GM21786 (cell line): Measurements from ENCODE around the gene ROMO1.

Experiments
- ATAC-seq: cut with Tn5 transposase; IDR thresholded peaks from one replicate; pipeline ENCODE4 v1.9.1; 2021; ENCODE audit not compliant: unreplicated experiment

ROMO1 gene

DNA sequence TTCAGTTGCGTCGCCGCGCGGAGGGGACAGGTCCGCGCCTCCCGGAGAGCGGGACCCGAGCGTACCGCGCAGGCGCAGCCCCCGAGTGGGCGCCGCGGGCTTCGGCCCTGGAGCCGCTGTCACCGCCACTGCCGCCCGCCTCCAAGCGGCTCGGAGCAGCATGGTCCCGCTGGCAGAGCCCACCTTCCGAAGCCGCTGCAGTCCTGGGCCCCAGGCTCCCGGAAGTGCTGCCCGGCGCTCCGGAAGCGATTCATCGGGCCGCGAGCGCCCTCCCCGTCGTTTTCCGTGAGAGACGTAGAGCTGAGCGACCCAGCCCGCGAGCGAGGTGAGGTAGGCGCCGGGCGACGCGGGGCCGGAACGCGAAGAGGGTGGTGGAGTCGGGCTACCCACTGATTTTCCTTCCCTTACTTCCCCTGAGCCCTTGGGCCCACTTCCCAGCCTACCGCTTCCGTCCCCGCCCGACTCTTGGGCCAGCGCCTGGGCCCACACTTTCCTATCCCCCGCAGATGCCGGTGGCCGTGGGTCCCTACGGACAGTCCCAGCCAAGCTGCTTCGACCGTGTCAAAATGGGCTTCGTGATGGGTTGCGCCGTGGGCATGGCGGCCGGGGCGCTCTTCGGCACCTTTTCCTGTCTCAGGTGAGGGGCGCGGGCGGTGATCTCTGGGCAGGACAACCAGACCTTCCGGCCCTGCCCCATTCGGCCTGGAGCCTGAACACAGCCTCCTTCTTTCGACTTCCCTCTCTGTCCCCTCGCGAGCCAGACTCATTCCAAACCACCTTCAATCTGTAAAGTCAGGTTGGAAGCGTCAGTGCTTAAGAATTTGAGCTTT lies at the start of gene ROMO1, which contains the start of gene NFS1:
TSS of gene ROMO1 (plus strand) at position 279 of the 830 bp plus-strand sequence. CDS start at position 507, 228 bp downstream.
TSS of gene NFS1 (minus strand) at position 226 of the 830 bp plus-strand sequence. CDS start at position 162, 64 bp downstream.
- peak; percentile 79 for ATAC-seq

- ATAC-seq = no peak
These were observed 48.6 kb upstream of the ROMO1 start for GRCh38 chr20:35650632-35651031.

DNA sequence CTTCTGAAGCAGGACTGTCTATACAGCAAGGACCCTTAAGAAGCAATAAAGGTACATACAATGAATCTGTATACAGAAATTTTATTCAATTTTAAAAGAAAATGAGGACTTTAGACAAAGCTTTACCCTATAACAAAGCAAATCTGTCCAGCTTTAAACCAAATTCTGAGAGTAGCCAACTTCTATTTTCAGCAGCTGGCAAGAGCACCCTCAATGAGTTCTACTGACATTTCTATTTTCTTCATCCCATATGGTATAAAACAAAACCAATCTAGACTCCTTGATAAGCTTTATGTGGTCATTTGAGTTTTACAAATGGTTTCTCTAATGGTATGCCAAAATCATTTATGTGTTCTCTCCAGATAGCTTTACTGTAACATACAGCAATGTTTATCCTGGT lies 47.2 kb upstream of the ROMO1 start:
- no peak for ATAC-seq

GRCh38 chr20:35652641-35653429 lies 46.4 kb upstream of the ROMO1 start:
- no peak for ATAC-seq

DNA sequence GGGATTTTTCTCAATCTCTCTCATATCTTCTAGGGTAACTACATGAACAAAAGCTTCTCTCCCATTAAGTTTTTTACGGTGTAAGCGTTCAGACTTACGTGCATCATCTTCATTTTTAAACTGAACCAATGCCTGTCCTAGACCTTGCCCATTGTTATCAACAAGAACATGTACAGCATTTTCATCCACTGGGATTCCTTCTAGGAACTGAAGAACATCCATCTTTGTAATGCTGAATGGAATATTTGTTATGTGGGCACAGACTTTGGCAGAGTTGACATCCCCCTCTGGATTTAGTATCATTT lies 45.8 kb upstream of the ROMO1 start:
- no peak for ATAC-seq

DNA sequence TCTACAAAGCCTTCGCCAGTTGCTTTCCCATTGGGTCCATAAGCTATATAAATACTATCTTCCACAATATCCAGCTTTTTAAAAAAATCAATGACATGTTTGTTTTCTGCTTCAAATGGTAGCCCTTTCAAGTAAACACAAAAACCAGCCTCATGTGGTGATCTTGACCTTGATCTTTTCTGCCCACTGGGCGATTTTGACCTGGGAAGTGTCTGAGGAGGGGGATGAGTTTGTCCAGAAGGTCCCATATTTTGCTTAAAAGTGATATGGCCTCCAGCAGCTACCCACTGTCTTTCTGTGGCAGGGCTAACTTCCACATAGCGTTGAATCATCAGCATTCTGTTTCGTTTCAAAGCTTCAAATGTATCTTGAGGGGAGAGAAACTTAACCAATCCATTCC lies 45.3 kb upstream of the ROMO1 start:
- no peak for ATAC-seq

DNA sequence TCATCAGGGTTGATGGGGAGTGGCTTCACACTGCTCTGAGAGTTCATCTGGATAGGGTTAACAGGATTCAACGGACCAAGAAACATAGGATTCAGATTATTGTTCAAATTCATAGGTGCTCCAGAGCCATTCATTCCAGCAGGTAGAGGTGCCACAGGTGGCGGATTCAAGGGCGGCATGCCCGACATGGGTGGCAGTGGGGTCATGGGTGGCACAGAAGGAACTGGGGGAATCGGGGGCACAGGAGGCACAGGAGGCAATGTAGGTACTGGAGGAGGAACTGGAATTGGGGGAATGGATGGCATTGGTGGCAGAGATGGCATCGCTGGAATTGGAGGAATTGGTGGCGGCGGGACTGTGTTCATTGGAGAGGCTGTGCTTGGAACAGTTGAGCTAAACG lies 44.8 kb upstream of the ROMO1 start:
- no peak for ATAC-seq

- no peak for ATAC-seq
These were observed 41.9 kb upstream of the ROMO1 start for GRCh38 chr20:35657271-35657670.

GRCh38 chr20:35660122-35660937 lies 38.9 kb upstream of the ROMO1 start:
- no peak for ATAC-seq

GRCh38 chr20:35661053-35661452 lies 38.2 kb upstream of the ROMO1 start:
- no peak for ATAC-seq

GRCh38 chr20:35661908-35662307 lies 37.3 kb upstream of the ROMO1 start:
- ATAC-seq = no peak

- no peak for ATAC-seq
These were observed 36.7 kb upstream of the ROMO1 start for GRCh38 chr20:35662551-35662950.

GRCh38 chr20:35663516-35664465 lies 35.4 kb upstream of the ROMO1 start:
- ATAC-seq = peak; percentile 19

- peak; percentile 77 for ATAC-seq
These were observed 34.6 kb upstream of the ROMO1 start, which contains the start of the genes CPNE1 and RBM12 for GRCh38 chr20:35664466-35665206. Gene CPNE1, minus strand, starts transcription at chr20:35664900. Its CDS starts 31,977 bp downstream, at chr20:35632923. Gene RBM12, minus strand, starts transcription at chr20:35664900. Its CDS starts 9,578 bp downstream, at chr20:35655322.

DNA sequence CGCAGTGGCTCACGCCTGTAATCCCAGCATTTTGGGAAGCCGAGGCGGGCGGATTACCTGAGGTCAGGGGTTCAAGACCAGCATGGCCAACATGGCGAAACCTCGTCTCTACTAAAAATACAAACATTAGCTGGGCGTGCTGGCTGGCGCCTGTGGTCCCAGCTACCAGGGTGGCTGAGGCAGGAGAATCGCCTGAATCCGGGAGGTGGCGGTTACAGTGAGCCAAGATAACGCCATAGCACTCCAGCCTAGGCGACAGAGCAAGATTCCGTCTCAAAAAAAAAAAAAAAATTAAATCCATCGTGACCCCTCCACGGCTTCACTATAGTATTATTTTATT lies 33.3 kb upstream of the ROMO1 start:
- no peak for ATAC-seq

- no peak for ATAC-seq
These were observed 30.0 kb upstream of the ROMO1 start for GRCh38 chr20:35669221-35669620.

DNA sequence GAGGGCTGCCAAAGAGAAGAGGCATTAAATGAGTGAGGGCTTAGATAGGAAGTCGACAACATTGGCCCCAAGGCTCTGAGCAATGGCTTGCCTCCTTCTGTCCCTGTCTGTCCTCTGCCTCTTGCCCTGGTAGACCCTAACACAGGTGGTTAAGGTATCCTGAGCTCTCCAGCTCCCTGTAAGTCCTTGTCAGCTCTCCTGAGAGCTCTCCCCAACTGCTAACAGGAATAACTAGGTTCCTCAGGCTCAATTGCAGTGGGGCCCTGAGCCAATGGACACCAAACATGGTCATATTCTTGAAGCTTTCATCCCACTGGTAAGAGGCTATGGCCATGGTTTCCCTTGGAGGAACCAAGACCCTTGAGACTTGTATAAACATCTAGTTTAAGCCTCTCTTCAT lies 29.5 kb upstream of the ROMO1 start:
- ATAC-seq = no peak

GRCh38 chr20:35673884-35674283 lies 25.3 kb upstream of the ROMO1 start:
- ATAC-seq = no peak

GRCh38 chr20:35674921-35675320 lies 24.3 kb upstream of the ROMO1 start:
- ATAC-seq = no peak
